Measurements from ENCODE around the gene FHL3. TPM values are rescaled to one million over a fixed set of nuclear protein-coding genes. Genes with fewer than 3 reads are reported as not detected.

The FHL3 gene
- total and polyA plus RNA-seq, 5 experiments from 2014 or later, result 4.8 to 12.7 (median 11.0) TPM

- peaks cover 0 to 16% (median 2%) of the 10 kb centered on the region in 3 donors for H3K36me3 Mint-ChIP-seq
- no peaks in the 10 kb centered on the region for H3K9me3 Mint-ChIP-seq
- ATAC-seq, result peak; percentile 53 to 68
- H3K4me1 Mint-ChIP-seq, result peaks cover 7 to 37% (median 25%) of the 10 kb centered on the region in 4 donors
- H3K4me3 Mint-ChIP-seq, result peak overlapping the region in 2 of 10 donors; percentile 38 to 56
- H3K27ac Mint-ChIP-seq, result peak overlapping the region in 7 of 10 donors; percentile 18 to 73 (median 48)
- POLR2A ChIA-PET, result interaction anchor here (0.6 kb wide), 1 partner anchor 21 kb away, joined by 3 read pairs; no protein-coding TSS in a partner anchor
- DNase-seq, result no peak
- H3K27me3 Mint-ChIP-seq, result peaks cover 0 to 8% (median 3%) of the 10 kb centered on the region in 5 donors
These were observed 24.6 kb upstream of the FHL3 start for GRCh38 chr1:38029685-38030511.

- peaks cover 0 to 21% (median 4%) of the 10 kb centered on the region in 3 donors for H3K36me3 Mint-ChIP-seq
- H3K4me3 Mint-ChIP-seq, result no peak overlapping the region
- POLR2A ChIA-PET, result no interaction called here
- no peak for ATAC-seq
- DNase-seq, result no peak
- peaks cover 7 to 37% (median 25%) of the 10 kb centered on the region in 4 donors for H3K4me1 Mint-ChIP-seq
- H3K9me3 Mint-ChIP-seq, result no peaks in the 10 kb centered on the region
- peak overlapping the region in 1 of 10 donors; percentile 63 for H3K27ac Mint-ChIP-seq
- H3K27me3 Mint-ChIP-seq, result peaks cover 0 to 5% (median 2%) of the 10 kb centered on the region in 5 donors
These were observed 23.9 kb upstream of the FHL3 start for GRCh38 chr1:38029081-38029681.

GRCh38 chr1:38028671-38029070, 23.4 kb upstream of the FHL3 start:
- no peak for ATAC-seq
- POLR2A ChIA-PET, result no interaction called here
- no peak for DNase-seq
- peaks cover 0 to 26% (median 7%) of the 10 kb centered on the region in 3 donors for H3K36me3 Mint-ChIP-seq
- no peaks in the 10 kb centered on the region for H3K9me3 Mint-ChIP-seq
- no peak overlapping the region for H3K4me3 Mint-ChIP-seq
- H3K27me3 Mint-ChIP-seq, result peaks cover 0 to 2% (median 0%) of the 10 kb centered on the region in 5 donors
- peak overlapping the region in 5 of 10 donors; percentile 6 to 74 (median 41) for H3K27ac Mint-ChIP-seq
- H3K4me1 Mint-ChIP-seq, result peaks cover 7 to 37% (median 25%) of the 10 kb centered on the region in 4 donors

- peaks cover 0 to 2% (median 0%) of the 10 kb centered on the region in 5 donors for H3K27me3 Mint-ChIP-seq
- POLR2A ChIA-PET, result no interaction called here
- ATAC-seq (peak in 1 of 2 donors; percentile 59), DNase-seq (no peak)
- H3K9me3 Mint-ChIP-seq, result no peaks in the 10 kb centered on the region
- peaks cover 0 to 31% (median 7%) of the 10 kb centered on the region in 3 donors for H3K36me3 Mint-ChIP-seq
- H3K4me1 Mint-ChIP-seq, result peaks cover 7 to 37% (median 25%) of the 10 kb centered on the region in 4 donors
- no peak overlapping the region for H3K4me3 Mint-ChIP-seq
- H3K27ac Mint-ChIP-seq, result peak overlapping the region in 2 of 10 donors; percentile 40 to 63
These were observed 22.8 kb upstream of the FHL3 start for GRCh38 chr1:38028105-38028591.

GRCh38 chr1:38027201-38028104, 22.1 kb upstream of the FHL3 start:
- H3K36me3 Mint-ChIP-seq, result peaks cover 0 to 37% (median 7%) of the 10 kb centered on the region in 3 donors
- ATAC-seq, result no peak
- H3K27me3 Mint-ChIP-seq, result peaks cover 0 to 2% (median 0%) of the 10 kb centered on the region in 5 donors
- no peak for DNase-seq
- POLR2A ChIA-PET, result no interaction called here
- H3K4me1 Mint-ChIP-seq, result peaks cover 7 to 37% (median 25%) of the 10 kb centered on the region in 4 donors
- H3K9me3 Mint-ChIP-seq, result no peaks in the 10 kb centered on the region
- H3K27ac Mint-ChIP-seq, result peak overlapping the region in 2 of 10 donors; percentile 35 to 40
- H3K4me3 Mint-ChIP-seq, result no peak overlapping the region

- H3K27me3 Mint-ChIP-seq, result peaks cover 0 to 2% (median 0%) of the 10 kb centered on the region in 5 donors
- H3K4me1 Mint-ChIP-seq, result peaks cover 7 to 36% (median 24%) of the 10 kb centered on the region in 4 donors
- H3K36me3 Mint-ChIP-seq, result peaks cover 0 to 45% (median 10%) of the 10 kb centered on the region in 3 donors
- POLR2A ChIA-PET, result no interaction called here
- H3K4me3 Mint-ChIP-seq, result no peak overlapping the region
- H3K9me3 Mint-ChIP-seq, result no peaks in the 10 kb centered on the region
- DNase-seq (no peak), ATAC-seq (no peak)
- peak overlapping the region in 1 of 10 donors; percentile 19 for H3K27ac Mint-ChIP-seq
These were observed 21.4 kb upstream of the FHL3 start for GRCh38 chr1:38026592-38027200.

- POLR2A ChIA-PET, result no interaction called here
- Mint-ChIP-seq H3K36me3 (peaks cover 0 to 54% (median 13%) of the 10 kb centered on the region in 3 donors), H3K27me3 (no peaks in the 10 kb centered on the region), H3K4me3 (peak overlapping the region in 1 of 10 donors; percentile 24), H3K27ac (no peak overlapping the region), H3K4me1 (peaks cover 7 to 28% (median 19%) of the 10 kb centered on the region in 4 donors), H3K9me3 (no peaks in the 10 kb centered on the region)
- DNase-seq, result no peak
- no peak for ATAC-seq
These were observed 20.4 kb upstream of the FHL3 start for GRCh38 chr1:38025664-38026063.

- Mint-ChIP-seq H3K27ac (no peak overlapping the region), H3K27me3 (no peaks in the 10 kb centered on the region), H3K36me3 (peaks cover 0 to 59% (median 14%) of the 10 kb centered on the region in 3 donors), H3K4me1 (peaks cover 3 to 23% (median 15%) of the 10 kb centered on the region in 4 donors), H3K9me3 (no peaks in the 10 kb centered on the region), H3K4me3 (no peak overlapping the region)
- ATAC-seq (no peak), DNase-seq (no peak)
- POLR2A ChIA-PET, result no interaction called here
These were observed 19.9 kb upstream of the FHL3 start for GRCh38 chr1:38025233-38025632.

GRCh38 chr1:38022810-38023209, 17.5 kb upstream of the FHL3 start:
- POLR2A ChIA-PET, result no interaction called here
- H3K36me3 Mint-ChIP-seq, result peaks cover 0 to 81% (median 21%) of the 10 kb centered on the region in 3 donors
- ATAC-seq (no peak), DNase-seq (no peak)
- H3K4me3 Mint-ChIP-seq, result no peak overlapping the region
- H3K27me3 Mint-ChIP-seq, result no peaks in the 10 kb centered on the region
- peaks cover 0 to 12% (median 7%) of the 10 kb centered on the region in 4 donors for H3K4me1 Mint-ChIP-seq
- no peak overlapping the region for H3K27ac Mint-ChIP-seq
- no peaks in the 10 kb centered on the region for H3K9me3 Mint-ChIP-seq

- H3K9me3 Mint-ChIP-seq, result no peaks in the 10 kb centered on the region
- peaks cover 0 to 90% (median 21%) of the 10 kb centered on the region in 3 donors for H3K36me3 Mint-ChIP-seq
- no peak overlapping the region for H3K4me3 Mint-ChIP-seq
- POLR2A ChIA-PET, result interaction anchor here (1.4 kb wide), 1 partner anchor 35 kb away, joined by 3 read pairs; no protein-coding TSS in a partner anchor
- peaks cover 0 to 10% (median 7%) of the 10 kb centered on the region in 4 donors for H3K4me1 Mint-ChIP-seq
- DNase-seq (no peak), ATAC-seq (no peak)
- no peak overlapping the region for H3K27ac Mint-ChIP-seq
- no peaks in the 10 kb centered on the region for H3K27me3 Mint-ChIP-seq
These were observed 16.7 kb upstream of the FHL3 start for GRCh38 chr1:38021969-38022368.

GRCh38 chr1:38020396-38020795, 15.1 kb upstream of the FHL3 start:
- ATAC-seq (no peak), DNase-seq (no peak)
- Mint-ChIP-seq H3K27ac (peak overlapping the region in 1 of 10 donors; percentile 9), H3K36me3 (peaks cover 0 to 90% (median 21%) of the 10 kb centered on the region in 3 donors), H3K4me3 (no peak overlapping the region), H3K9me3 (no peaks in the 10 kb centered on the region), H3K4me1 (peaks cover 3 to 15% (median 10%) of the 10 kb centered on the region in 4 donors), H3K27me3 (no peaks in the 10 kb centered on the region)
- POLR2A ChIA-PET, result interaction anchor here (0.9 kb wide), 1 partner anchor 9 kb away, joined by 3 read pairs; no protein-coding TSS in a partner anchor

Measured in naive thymus-derived CD8-positive, alpha-beta T cell (primary cell).